Activated naive CD8-positive, alpha-beta T cell (primary cell): Measurements from ENCODE around the gene CNDP1.

Experiments
- H3K27ac Mint-ChIP-seq: one replicate; pipeline ENCODE4 v1.8.0; 2021; ENCODE audit warnings: mixed read lengths
- H3K27me3 Mint-ChIP-seq: one replicate; pipeline ENCODE4 v1.8.0; 2021; ENCODE audit warnings: mixed read lengths
- H3K36me3 Mint-ChIP-seq: one replicate; pipeline ENCODE4 v1.8.0; 2021; ENCODE audit warnings: mixed read lengths
- H3K4me1 Mint-ChIP-seq: one replicate; pipeline ENCODE4 v1.8.0; 2021; ENCODE audit warnings: low read depth, mixed read lengths
- H3K4me3 Mint-ChIP-seq: one replicate; pipeline ENCODE4 v1.8.0; 2021; ENCODE audit warnings: mild to moderate bottlenecking, mixed read lengths
- H3K9me3 Mint-ChIP-seq: one replicate; pipeline ENCODE4 v1.8.0; 2021; ENCODE audit warnings: low read depth, mixed read lengths

Gene CNDP1

GRCh38 chr18:74623047-74623816 is 88.9 kb downstream of the CNDP1 start:
- no peaks in the 10 kb centered on the region for H3K27me3 Mint-ChIP-seq
- H3K4me1 Mint-ChIP-seq: peaks cover 5% of the 10 kb centered on the region
- H3K36me3 Mint-ChIP-seq: no peaks in the 10 kb centered on the region
- no peak overlapping the region for H3K27ac Mint-ChIP-seq
- H3K4me3 Mint-ChIP-seq: no peak overlapping the region
- no peaks in the 10 kb centered on the region for H3K9me3 Mint-ChIP-seq

GRCh38 chr18:74624466-74624865 is 90.2 kb downstream of the CNDP1 start:
- H3K27me3 Mint-ChIP-seq: no peaks in the 10 kb centered on the region
- H3K36me3 Mint-ChIP-seq: no peaks in the 10 kb centered on the region
- H3K4me1 Mint-ChIP-seq: peaks cover 8% of the 10 kb centered on the region
- H3K4me3 Mint-ChIP-seq: no peak overlapping the region
- no peaks in the 10 kb centered on the region for H3K9me3 Mint-ChIP-seq
- H3K27ac Mint-ChIP-seq: no peak overlapping the region

- H3K27ac Mint-ChIP-seq: no peak overlapping the region
- H3K4me3 Mint-ChIP-seq: no peak overlapping the region
- H3K4me1 Mint-ChIP-seq: peaks cover 8% of the 10 kb centered on the region
- no peaks in the 10 kb centered on the region for H3K36me3 Mint-ChIP-seq
- no peaks in the 10 kb centered on the region for H3K27me3 Mint-ChIP-seq
- no peaks in the 10 kb centered on the region for H3K9me3 Mint-ChIP-seq
Measured at GRCh38 chr18:74625157-74625556, 90.9 kb downstream of the CNDP1 start.

GRCh38 chr18:74626049-74626874 is 92.0 kb downstream of the CNDP1 start:
- H3K27me3 Mint-ChIP-seq: no peaks in the 10 kb centered on the region
- no peaks in the 10 kb centered on the region for H3K9me3 Mint-ChIP-seq
- no peak overlapping the region for H3K27ac Mint-ChIP-seq
- no peaks in the 10 kb centered on the region for H3K36me3 Mint-ChIP-seq
- H3K4me1 Mint-ChIP-seq: peaks cover 17% of the 10 kb centered on the region
- no peak overlapping the region for H3K4me3 Mint-ChIP-seq

- peak overlapping the region; percentile 73 for H3K4me3 Mint-ChIP-seq
- no peaks in the 10 kb centered on the region for H3K9me3 Mint-ChIP-seq
- H3K27ac Mint-ChIP-seq: peak overlapping the region; percentile 92
- peaks cover 21% of the 10 kb centered on the region for H3K36me3 Mint-ChIP-seq
- H3K4me1 Mint-ChIP-seq: peaks cover 44% of the 10 kb centered on the region
- H3K27me3 Mint-ChIP-seq: no peaks in the 10 kb centered on the region
Measured at GRCh38 chr18:74630804-74631203, 96.5 kb downstream of the CNDP1 start.

GRCh38 chr18:74631212-74631611 is 96.9 kb downstream of the CNDP1 start:
- Mint-ChIP-seq H3K36me3 (peaks cover 21% of the 10 kb centered on the region), H3K9me3 (no peaks in the 10 kb centered on the region), H3K4me3 (peak overlapping the region; percentile 73), H3K27me3 (no peaks in the 10 kb centered on the region), H3K27ac (peak overlapping the region; percentile 92), H3K4me1 (peaks cover 44% of the 10 kb centered on the region)

GRCh38 chr18:74631623-74632350 is 97.5 kb downstream of the CNDP1 start:
- Mint-ChIP-seq H3K4me3 (peak overlapping the region; percentile 73), H3K27me3 (no peaks in the 10 kb centered on the region), H3K4me1 (peaks cover 44% of the 10 kb centered on the region), H3K36me3 (peaks cover 21% of the 10 kb centered on the region), H3K27ac (peak overlapping the region; percentile 92), H3K9me3 (no peaks in the 10 kb centered on the region)

GRCh38 chr18:74632351-74632679 is 98.0 kb downstream of the CNDP1 start:
- Mint-ChIP-seq H3K36me3 (peaks cover 21% of the 10 kb centered on the region), H3K27ac (peak overlapping the region; percentile 92), H3K27me3 (no peaks in the 10 kb centered on the region), H3K9me3 (no peaks in the 10 kb centered on the region), H3K4me3 (peak overlapping the region; percentile 73), H3K4me1 (peaks cover 40% of the 10 kb centered on the region)

- peak overlapping the region; percentile 92 for H3K27ac Mint-ChIP-seq
- no peak overlapping the region for H3K4me3 Mint-ChIP-seq
- H3K4me1 Mint-ChIP-seq: peaks cover 40% of the 10 kb centered on the region
- H3K9me3 Mint-ChIP-seq: no peaks in the 10 kb centered on the region
- H3K27me3 Mint-ChIP-seq: no peaks in the 10 kb centered on the region
- peaks cover 23% of the 10 kb centered on the region for H3K36me3 Mint-ChIP-seq
Measured at GRCh38 chr18:74632856-74633255, 98.6 kb downstream of the CNDP1 start.

- Mint-ChIP-seq H3K4me1 (peaks cover 43% of the 10 kb centered on the region), H3K27me3 (no peaks in the 10 kb centered on the region), H3K4me3 (no peak overlapping the region), H3K27ac (peak overlapping the region; percentile 92), H3K36me3 (peaks cover 29% of the 10 kb centered on the region), H3K9me3 (no peaks in the 10 kb centered on the region)
Measured at GRCh38 chr18:74633652-74634352, 99.5 kb downstream of the CNDP1 start.

GRCh38 chr18:74635224-74635975 is 101.1 kb downstream of the CNDP1 start:
- Mint-ChIP-seq H3K27me3 (no peaks in the 10 kb centered on the region), H3K4me3 (no peak overlapping the region), H3K4me1 (peaks cover 38% of the 10 kb centered on the region), H3K27ac (no peak overlapping the region), H3K9me3 (no peaks in the 10 kb centered on the region), H3K36me3 (peaks cover 29% of the 10 kb centered on the region)
